ENCODE results near the gene LHFPL3. TPM values are rescaled to one million over a fixed set of nuclear protein-coding genes. Genes with fewer than 3 reads are reported as not detected.

LHFPL3 gene
- polyA plus RNA-seq, 1 of the 3 experiments (the other 2 are of a cell fraction), result not detected

- TF ChIP-seq, protein P1, sequence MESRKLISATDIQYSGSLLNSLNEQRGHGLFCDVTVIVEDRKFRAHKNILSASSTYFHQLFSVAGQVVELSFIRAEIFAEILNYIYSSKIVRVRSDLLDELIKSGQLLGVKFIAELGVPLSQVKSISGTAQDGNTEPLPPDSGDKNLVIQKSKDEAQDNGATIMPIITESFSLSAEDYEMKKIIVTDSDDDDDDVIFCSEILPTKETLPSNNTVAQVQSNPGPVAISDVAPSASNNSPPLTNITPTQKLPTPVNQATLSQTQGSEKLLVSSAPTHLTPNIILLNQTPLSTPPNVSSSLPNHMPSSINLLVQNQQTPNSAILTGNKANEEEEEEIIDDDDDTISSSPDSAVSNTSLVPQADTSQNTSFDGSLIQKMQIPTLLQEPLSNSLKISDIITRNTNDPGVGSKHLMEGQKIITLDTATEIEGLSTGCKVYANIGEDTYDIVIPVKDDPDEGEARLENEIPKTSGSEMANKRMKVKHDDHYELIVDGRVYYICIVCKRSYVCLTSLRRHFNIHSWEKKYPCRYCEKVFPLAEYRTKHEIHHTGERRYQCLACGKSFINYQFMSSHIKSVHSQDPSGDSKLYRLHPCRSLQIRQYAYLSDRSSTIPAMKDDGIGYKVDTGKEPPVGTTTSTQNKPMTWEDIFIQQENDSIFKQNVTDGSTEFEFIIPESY (IDR thresholded peaks at IDR 0.05; ENCODE audit: borderline replicate concordance, low read depth), result no peak
- no peak for TF ChIP-seq TAF1 (IDR thresholded peaks at IDR 0.05; ENCODE audit: borderline replicate concordance, low read depth, low read length)
- no peak for TF ChIP-seq NRF1 (IDR thresholded peaks at IDR 0.05; ENCODE audit: low read depth, low read length)
These were observed 41.6 kb upstream of the LHFPL3 start (continued) for GRCh38 chr7:104286839-104287238.

GRCh38 chr7:104288137-104288536 is 40.3 kb upstream of the LHFPL3 start:
- 0 out of 2 replicates have a peak, but pooled peaks cover under 1% of the 10 kb centered on the region for H4K20me1 ChIP-seq (ENCODE audit: insufficient read depth)
- CTCF ChIA-PET, result interaction anchor here (1.2 kb wide), 1 partner anchor 20 kb away, joined by 5 read pairs; no protein-coding TSS in a partner anchor
- H3K9me2 ChIP-seq, result no peaks in the 10 kb centered on the region
- H2AFZ ChIP-seq (ENCODE audit: low read depth), result no peak overlapping the region
- no peaks in the 10 kb centered on the region for H3K9me3 ChIP-seq
- H3K27me3 ChIP-seq (ENCODE audit: insufficient read depth), result no peaks in the 10 kb centered on the region
- H3F3A ChIP-seq (replicated peaks; ENCODE audit: insufficient read depth), result no peaks in the 10 kb centered on the region
- POLR2A ChIA-PET, result no interaction called here
- H3K4me2 ChIP-seq, result no peak overlapping the region
- no peaks in the 10 kb centered on the region for H3K4me1 ChIP-seq (ENCODE audit: control insufficient read depth in 1 of 2, insufficient read depth in 2 of 2, low read depth in 1 of 2, low read length in 1 of 2)
- H3K79me2 ChIP-seq (ENCODE audit: insufficient read depth), result no peaks in the 10 kb centered on the region
- no peak overlapping the region for H3K9ac ChIP-seq
- no peak for DNase-seq
- no peak overlapping the region for H3K4me3 ChIP-seq (ENCODE audit: low read depth in 2 of 2, low read length in 1 of 2)
- no peaks in the 10 kb centered on the region for H3K36me3 ChIP-seq (replicated peaks in 1 of 2; ENCODE audit: control insufficient read depth in 1 of 2, insufficient read depth in 2 of 2, low read length in 1 of 2)
- no peak overlapping the region for H3K27ac ChIP-seq (ENCODE audit: low read depth in 2 of 2, low read length in 1 of 2)
- 0% methylated on average over 1 of the region's 1 CpG for WGBS (ENCODE audit: low lambda C conversion rate)
- TF ChIP-seq SIN3A (IDR thresholded peaks at IDR 0.05; ENCODE audit: borderline replicate concordance, low read depth, low read length) (no peak), ELF1 (IDR thresholded peaks at IDR 0.05) (no peak), RCOR1 (IDR thresholded peaks at IDR 0.05; ENCODE audit: low read length) (no peak), GABPA (IDR thresholded peaks at IDR 0.05; ENCODE audit: low read depth) (no peak), FOXM1 (IDR thresholded peaks at IDR 0.05; ENCODE audit: low read depth) (no peak), EZH2phosphoT487 (IDR thresholded peaks at IDR 0.05; ENCODE audit: borderline replicate concordance, low read depth) (no peak), RAD21 (IDR thresholded peaks at IDR 0.05; ENCODE audit: low read length) (no peak), NRF1 (IDR thresholded peaks at IDR 0.05; ENCODE audit: low read depth, low read length) (no peak), USF1 (IDR thresholded peaks at IDR 0.05; ENCODE audit: borderline replicate concordance, low read depth) (no peak), CHD2 (IDR thresholded peaks at IDR 0.05; ENCODE audit: low read length, partially characterized antibody) (no peak), TEAD4 (IDR thresholded peaks at IDR 0.05; ENCODE audit: borderline replicate concordance, insufficient read depth) (no peak), FOSL2 (IDR thresholded peaks at IDR 0.05; ENCODE audit: borderline replicate concordance, low read depth) (no peak), JUND (IDR thresholded peaks at IDR 0.05) (no peak), GATA2 (CRISPR knock-in tag; IDR thresholded peaks at IDR 0.05) (no peak), MXI1 (IDR thresholded peaks at IDR 0.05; ENCODE audit: low read depth, low read length) (no peak), RFX5 (IDR thresholded peaks at IDR 0.05; ENCODE audit: low read length) (no peak), POLR2AphosphoS5 (IDR thresholded peaks at IDR 0.05; ENCODE audit: low read depth, low read length) (no peak)
- TF ChIP-seq, protein P2, sequence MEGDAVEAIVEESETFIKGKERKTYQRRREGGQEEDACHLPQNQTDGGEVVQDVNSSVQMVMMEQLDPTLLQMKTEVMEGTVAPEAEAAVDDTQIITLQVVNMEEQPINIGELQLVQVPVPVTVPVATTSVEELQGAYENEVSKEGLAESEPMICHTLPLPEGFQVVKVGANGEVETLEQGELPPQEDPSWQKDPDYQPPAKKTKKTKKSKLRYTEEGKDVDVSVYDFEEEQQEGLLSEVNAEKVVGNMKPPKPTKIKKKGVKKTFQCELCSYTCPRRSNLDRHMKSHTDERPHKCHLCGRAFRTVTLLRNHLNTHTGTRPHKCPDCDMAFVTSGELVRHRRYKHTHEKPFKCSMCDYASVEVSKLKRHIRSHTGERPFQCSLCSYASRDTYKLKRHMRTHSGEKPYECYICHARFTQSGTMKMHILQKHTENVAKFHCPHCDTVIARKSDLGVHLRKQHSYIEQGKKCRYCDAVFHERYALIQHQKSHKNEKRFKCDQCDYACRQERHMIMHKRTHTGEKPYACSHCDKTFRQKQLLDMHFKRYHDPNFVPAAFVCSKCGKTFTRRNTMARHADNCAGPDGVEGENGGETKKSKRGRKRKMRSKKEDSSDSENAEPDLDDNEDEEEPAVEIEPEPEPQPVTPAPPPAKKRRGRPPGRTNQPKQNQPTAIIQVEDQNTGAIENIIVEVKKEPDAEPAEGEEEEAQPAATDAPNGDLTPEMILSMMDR (IDR thresholded peaks at IDR 0.05), result no peak
- TF ChIP-seq, protein P3, sequence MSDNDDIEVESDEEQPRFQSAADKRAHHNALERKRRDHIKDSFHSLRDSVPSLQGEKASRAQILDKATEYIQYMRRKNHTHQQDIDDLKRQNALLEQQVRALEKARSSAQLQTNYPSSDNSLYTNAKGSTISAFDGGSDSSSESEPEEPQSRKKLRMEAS (IDR thresholded peaks at IDR 0.05; ENCODE audit: low read depth), result no peak

All from SK-N-SH (cell line).